Ovary (tissue), 9 donors: ENCODE results near the gene YWHAG. TPM values are rescaled to one million over a fixed set of nuclear protein-coding genes. Genes with fewer than 3 reads are reported as not detected.
A peak's percentile ranks its signal among the peaks of the same experiment; 100 is the strongest.
"Not testable (repeated sequence)": the region's sequence is repeated elsewhere in the genome, so short reads cannot be mapped to it uniquely, and the experiment has no call there.

ENCODE experiments used
- DNase-seq, 5 donors: peaks; one replicate each; pipeline ENCODE4 v3.0.0-alpha.2; 2019 to 2020
- H3K27ac ChIP-seq, 2 donors: fragments of 200-600 bp; one replicate each; pipeline versions ENCODE4 v1.5.1 to v1.8.0; 2019 to 2022
- H3K27me3 ChIP-seq: fragments of 200-600 bp; one replicate; pipeline ENCODE4 v1.8.0; 2022
- H3K36me3 ChIP-seq: fragments of 200-600 bp; sonication (generic); one replicate; pipeline ENCODE4 v1.5.1; 2019
- H3K4me1 ChIP-seq: one replicate; pipeline ENCODE4 v1.8.1; 2013; ENCODE audit warnings: mild to moderate bottlenecking, moderate library complexity; ENCODE audit not compliant: insufficient read depth
- H3K4me3 ChIP-seq: fragments of 200-600 bp; sonication (generic); one replicate; pipeline ENCODE4 v1.5.1; 2017
- H3K9me3 ChIP-seq, 2 donors: fragments of 200-600 bp in 1 of 2; sonication (generic) in 1 of 2; one replicate each; pipeline versions ENCODE4 v1.5.1 to v1.8.1; 2013 to 2019; ENCODE audit warnings: mild to moderate bottlenecking in 1 of 2, moderate library complexity in 1 of 2
- EP300 ChIP-seq: sonication (generic); formaldehyde crosslinking; IDR thresholded peaks from one replicate; pipeline ENCODE4 v1.6.1; 2017; ENCODE audit warnings: antibody characterized with exemption
- POLR2A ChIP-seq: fragments of 450-650 bp; IDR thresholded peaks from one replicate; pipeline ENCODE4 v1.6.1; 2017; ENCODE audit warnings: antibody characterized with exemption, mild to moderate bottlenecking, moderate library complexity
- WGBS, 3 donors: extraction: QIAGEN DNeasy Blood & Tissue Kit in 1 of 3; methylation state at CpG; one replicate each; pipeline versions ENCODE4 v1.1.5 to v1.1.7; 2013 to 2017; 5-methylcytosine and 5-hydroxymethylcytosine counted together
- intact Hi-C, 4 donors: fragments of 100-400 bp; cut with DNase I; formaldehyde crosslinking; loops; one replicate each; pipeline versions ENCODE4 v1.11.0 to v1.15.1; 2022 to 2023
- polyA plus RNA-seq, 2 donors: library from polyadenylated mRNA; stranded (reverse); fragments of 200-250 nt in 1 of 2; fragments of 350-450 nt in 1 of 2; fragmentation: Illumina TruSeq in 1 of 2; extraction: RNeasy Lipid Tissue Mini Kit (QIAGEN cat#74804) in 1 of 2; gene quantifications; one replicate each; pipeline ENCODE4 v1.2.3, GENCODE V29; 2013 to 2014
- total RNA-seq, 7 donors: library from RNA; depleted of rRNA in 2 of 7; stranded (reverse); fragments of >200 nt in 2 of 7; fragmentation: NEBNext Ultra II Directional in 3 of 7; extraction: Animal tissue kit (Norgen Biotek cat#: 25700) in 3 of 7; gene quantifications; one replicate each; pipeline versions ENCODE4 v1.1.0 to v1.2.4, GENCODE V29; 2016 to 2023
- TF ChIP-seq, protein P1 (sequence below), 3 donors: fragments of 450-650 bp in 2 of 3; fragments of 200-600 bp in 1 of 3; IDR thresholded peaks; one replicate each; pipeline versions ENCODE4 v1.5.1 to v1.8.0; 2016 to 2022; ENCODE audit warnings: antibody characterized with exemption in 3 of 3, mild to moderate bottlenecking in 1 of 3
- donor health status: DM: no; HTN: no; CAD: no; lungs with moderate emphysema.
- donor health status: DM: no; HTN: no; CAD: no.
- donor health status: Bipolar disorder and iron deficiency.
- donor health status: DM: yes; HTN: yes; CAD: no.
- donor health status: DM: no; HTN: no; CAD: no.
- donor health status: DM: yes; HTN: yes; CAD: no.

Gene YWHAG
- total and polyA plus RNA-seq, 9 donors: 32.0 to 121 (median 99.2) TPM

DNA sequence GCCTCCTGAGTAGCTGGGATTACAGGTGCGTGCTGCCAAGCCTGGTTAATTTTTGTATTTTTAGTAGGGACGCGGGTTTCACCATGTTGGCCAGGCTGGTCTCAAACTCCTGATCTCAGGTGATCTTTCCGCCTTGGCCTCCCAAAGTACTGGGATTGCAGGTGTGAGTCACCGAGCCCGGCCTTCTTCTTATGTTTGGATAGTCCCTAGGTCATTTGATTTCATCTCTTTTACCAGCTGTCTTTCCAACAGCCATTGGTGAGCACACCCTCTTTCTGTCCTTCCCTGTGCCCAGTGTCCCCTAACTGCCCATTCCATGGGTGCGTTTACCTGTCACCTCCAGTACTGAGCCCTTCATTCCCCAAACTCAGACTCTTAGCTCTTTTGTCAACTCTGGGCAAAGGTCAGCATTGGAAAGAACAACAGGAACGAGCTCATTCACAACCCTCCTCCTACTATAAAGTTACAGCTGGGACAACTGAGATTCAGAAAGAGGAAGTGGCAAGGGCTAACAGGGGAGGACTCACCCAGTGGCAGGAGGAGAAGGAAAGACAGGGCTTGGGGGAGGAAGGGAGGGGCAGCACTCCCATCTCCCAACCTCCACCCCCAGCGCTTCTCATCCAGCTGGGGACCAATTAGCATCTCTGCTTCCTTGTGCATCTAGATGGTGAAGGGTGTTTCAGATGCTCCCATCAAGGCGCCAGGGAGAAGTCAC, 45.1 kb upstream of the YWHAG start:
- Histone ChIP-seq H3K36me3 (no peaks in the 10 kb centered on the region), H3K9me3 (no peaks in the 10 kb centered on the region), H3K4me1 (no peaks in the 10 kb centered on the region), H3K4me3 (no peak overlapping the region), H3K27ac (no peak overlapping the region), H3K27me3 (no peaks in the 10 kb centered on the region)
- intact Hi-C loops: no loop called here
- WGBS, 3 donors: 87 to 92% (median 88%) methylated on average over 10 of the region's 10 CpGs
- TF ChIP-seq POLR2A (no peak), EP300 (no peak)
- TF ChIP-seq, protein P1, sequence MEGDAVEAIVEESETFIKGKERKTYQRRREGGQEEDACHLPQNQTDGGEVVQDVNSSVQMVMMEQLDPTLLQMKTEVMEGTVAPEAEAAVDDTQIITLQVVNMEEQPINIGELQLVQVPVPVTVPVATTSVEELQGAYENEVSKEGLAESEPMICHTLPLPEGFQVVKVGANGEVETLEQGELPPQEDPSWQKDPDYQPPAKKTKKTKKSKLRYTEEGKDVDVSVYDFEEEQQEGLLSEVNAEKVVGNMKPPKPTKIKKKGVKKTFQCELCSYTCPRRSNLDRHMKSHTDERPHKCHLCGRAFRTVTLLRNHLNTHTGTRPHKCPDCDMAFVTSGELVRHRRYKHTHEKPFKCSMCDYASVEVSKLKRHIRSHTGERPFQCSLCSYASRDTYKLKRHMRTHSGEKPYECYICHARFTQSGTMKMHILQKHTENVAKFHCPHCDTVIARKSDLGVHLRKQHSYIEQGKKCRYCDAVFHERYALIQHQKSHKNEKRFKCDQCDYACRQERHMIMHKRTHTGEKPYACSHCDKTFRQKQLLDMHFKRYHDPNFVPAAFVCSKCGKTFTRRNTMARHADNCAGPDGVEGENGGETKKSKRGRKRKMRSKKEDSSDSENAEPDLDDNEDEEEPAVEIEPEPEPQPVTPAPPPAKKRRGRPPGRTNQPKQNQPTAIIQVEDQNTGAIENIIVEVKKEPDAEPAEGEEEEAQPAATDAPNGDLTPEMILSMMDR (IDR thresholded peaks at IDR 0.05): no peak
- no peak for DNase-seq

DNA sequence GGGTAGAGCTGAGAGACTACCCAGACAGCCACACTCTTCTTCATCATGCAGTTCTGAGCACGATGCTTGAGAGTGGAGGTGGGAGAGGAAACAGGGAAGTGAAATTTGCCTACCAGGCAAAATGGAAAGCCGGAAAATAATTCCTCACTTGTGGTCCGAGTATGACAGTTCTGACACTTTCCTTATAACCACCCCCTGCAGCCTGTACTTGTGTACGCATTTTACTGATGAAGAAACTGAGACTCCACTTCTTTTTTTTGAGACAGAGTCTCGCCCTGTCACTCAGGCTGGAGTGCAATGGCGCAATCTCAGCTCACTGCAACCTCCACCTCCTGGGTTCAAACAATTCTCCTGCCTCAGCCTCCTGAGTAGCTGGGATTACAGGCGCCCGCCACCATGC, 44.3 kb upstream of the YWHAG start:
- H3K27ac ChIP-seq, intact Hi-C loops, H3K4me3 ChIP-seq, H3K36me3 ChIP-seq, DNase-seq, H3K27me3 ChIP-seq, H3K4me1 ChIP-seq, H3K9me3 ChIP-seq: not testable (repeated sequence)
- WGBS, 3 donors: 70 to 73% (median 72%) methylated on average over 8 of the region's 8 CpGs

DNA sequence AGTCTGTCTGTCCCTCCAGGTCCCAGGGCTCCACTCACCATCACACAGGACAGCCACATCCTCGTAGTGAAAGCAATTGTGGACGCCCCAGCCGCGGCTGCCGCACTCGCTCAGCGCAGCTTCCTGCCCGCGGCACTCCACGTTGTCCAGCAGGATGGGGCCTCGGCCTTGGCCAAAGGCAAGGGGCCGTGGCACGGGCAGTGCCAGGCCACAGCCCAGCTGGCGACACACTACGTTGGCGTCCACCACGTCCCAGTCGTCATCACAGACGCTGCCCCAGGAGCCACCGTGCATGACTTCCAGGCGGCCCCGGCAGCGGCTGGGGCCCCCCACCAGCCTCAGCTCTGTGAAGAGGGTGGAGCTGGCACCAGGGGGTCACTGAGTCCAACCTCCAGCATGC, 41.5 kb upstream of the YWHAG start:
- intact Hi-C loops: no loop called here
- no peaks in the 10 kb centered on the region for H3K27me3 ChIP-seq
- DNase-seq: no peak
- peaks cover 5% of the 10 kb centered on the region for H3K4me1 ChIP-seq
- WGBS, 3 donors: 85 to 94% (median 89%) methylated on average over 23 of the region's 23 CpGs
- TF ChIP-seq POLR2A: no peak
- TF ChIP-seq EP300: no peak
- TF ChIP-seq, protein P1 (IDR thresholded peaks at IDR 0.05): no peak
- no peaks in the 10 kb centered on the region for H3K36me3 ChIP-seq
- H3K4me3 ChIP-seq: no peak overlapping the region
- H3K9me3 ChIP-seq: no peaks in the 10 kb centered on the region
- H3K27ac ChIP-seq: no peak overlapping the region

DNA sequence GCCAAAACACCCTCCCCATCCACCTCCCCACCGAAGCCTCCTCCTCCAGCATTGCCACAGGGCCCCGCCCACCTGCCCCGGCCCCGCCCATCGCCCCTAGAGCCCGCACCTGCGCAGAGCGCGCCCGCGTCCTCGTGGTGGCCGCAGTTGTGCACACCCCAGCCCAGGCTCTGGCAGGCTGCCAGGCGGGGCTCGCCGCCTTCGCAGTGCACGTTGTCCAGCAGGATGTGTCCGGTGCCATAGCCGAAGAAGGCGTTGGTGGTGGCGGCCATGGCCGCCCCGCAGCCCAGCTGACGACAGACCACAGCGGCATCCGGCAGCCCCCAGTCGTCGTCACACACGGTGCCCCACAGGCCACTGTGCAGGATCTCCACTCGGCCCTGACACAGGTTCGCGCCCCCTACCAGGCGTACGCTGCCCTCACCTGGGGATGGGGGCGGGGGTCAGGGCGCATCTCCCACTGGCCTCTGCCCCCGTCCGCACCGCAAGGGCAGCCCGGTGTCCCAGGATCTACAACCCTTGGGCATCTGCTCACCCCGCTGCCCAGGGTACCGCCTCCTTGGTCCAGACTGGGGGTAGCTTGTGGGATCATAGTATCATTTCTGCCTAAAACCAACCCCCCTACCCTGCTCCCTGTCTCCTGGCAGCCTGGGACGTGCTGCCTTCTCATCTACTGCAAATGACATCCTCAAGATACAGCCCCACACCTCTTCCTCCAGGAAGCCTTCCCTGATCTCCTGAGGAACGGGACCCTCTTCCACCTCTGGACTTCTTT, 38.8 kb upstream of the YWHAG start:
- peak overlapping the region; percentile 24 to 28 for H3K27ac ChIP-seq
- no peaks in the 10 kb centered on the region for H3K36me3 ChIP-seq
- peak; percentile 84 to 91 (median 88) for DNase-seq
- H3K27me3 ChIP-seq: no peaks in the 10 kb centered on the region
- H3K4me1 ChIP-seq: peaks cover 8% of the 10 kb centered on the region
- no peak for TF ChIP-seq EP300
- no peaks in the 10 kb centered on the region for H3K9me3 ChIP-seq
- H3K4me3 ChIP-seq: peak overlapping the region; percentile 53
- intact Hi-C loops: no loop called here
- WGBS, 3 donors: 12 to 22% (median 14%) methylated on average over 35 to 45 of the region's 45 CpGs

DNA sequence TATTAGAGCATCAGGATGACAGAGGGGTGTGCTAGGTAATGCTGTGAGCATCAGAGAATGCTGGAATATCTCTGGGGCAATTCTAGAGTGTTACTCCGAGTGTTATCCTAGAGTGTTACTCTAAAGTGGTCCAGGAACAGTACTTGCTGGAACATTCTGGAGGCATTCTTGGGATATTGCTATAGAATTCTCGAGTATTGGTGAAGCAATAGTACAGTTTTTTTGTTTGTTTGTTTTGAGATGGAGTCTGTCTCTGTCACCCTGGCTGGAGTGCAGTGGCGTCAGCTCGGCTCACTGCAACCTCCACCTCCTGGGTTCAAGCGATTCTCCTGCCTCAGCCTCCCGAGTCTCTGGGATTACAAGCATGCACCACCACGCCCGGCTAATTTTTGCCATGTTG, 38.1 kb upstream of the YWHAG start:
- Histone ChIP-seq H3K4me3 (peak overlapping the region; percentile 53), H3K27me3 (no peaks in the 10 kb centered on the region), H3K27ac (no peak overlapping the region), H3K36me3 (no peaks in the 10 kb centered on the region), H3K9me3 (no peaks in the 10 kb centered on the region), H3K4me1 (peaks cover 9% of the 10 kb centered on the region)
- DNase-seq: no peak
- no peak for TF ChIP-seq EP300
- TF ChIP-seq, protein P1 (IDR thresholded peaks at IDR 0.05): no peak
- TF ChIP-seq POLR2A: no peak
- WGBS, 3 donors: 45 to 51% (median 50%) methylated on average over 8 of the region's 8 CpGs
- intact Hi-C loops: no loop called here
